ENCODE data around the gene GRM8.
"Not testable (repeated sequence)": the region's sequence is repeated elsewhere in the genome, so short reads cannot be mapped to it uniquely, and the experiment has no call there.

Gene GRM8

GRCh38 chr7:126905255-126905654, 347.5 kb downstream of the GRM8 start:
- not testable (repeated sequence) for H3K79me2 ChIP-seq (ENCODE audit: control insufficient read depth, low read length); H3F3A ChIP-seq (ENCODE audit: control insufficient read depth, insufficient read depth); H3K36me3 ChIP-seq (ENCODE audit: control insufficient read depth, low read length); H3K4me1 ChIP-seq (ENCODE audit: control insufficient read depth, low read length); H3K27ac ChIP-seq (ENCODE audit: low read depth, low read length); H3K4me2 ChIP-seq (ENCODE audit: low read length); H3K9me3 ChIP-seq (ENCODE audit: control insufficient read depth, insufficient read depth, low read length); H4K20me1 ChIP-seq (ENCODE audit: control insufficient read depth, insufficient read depth, low read depth, low read length); H3K27me3 ChIP-seq (ENCODE audit: control insufficient read depth, low read length); H3K9me2 ChIP-seq (replicated peaks; ENCODE audit: control insufficient read depth, low read length); H3K4me3 ChIP-seq (ENCODE audit: low read length)

- H3K4me1 ChIP-seq (ENCODE audit: control insufficient read depth, low read length): not testable (repeated sequence)
Measured at GRCh38 chr7:126901041-126901765, 351.5 kb downstream of the GRM8 start.

GRCh38 chr7:126887980-126888379, 364.8 kb downstream of the GRM8 start:
- not testable (repeated sequence) for H3K27ac ChIP-seq (ENCODE audit: low read depth, low read length); H3K4me1 ChIP-seq (ENCODE audit: control insufficient read depth, low read length); H3K4me3 ChIP-seq (ENCODE audit: low read length)

More at GRCh38 chr7:126901041-126901765, 351.5 kb downstream of the GRM8 start:
- not testable (repeated sequence) for H3K27me3 ChIP-seq (ENCODE audit: control insufficient read depth, low read length); H3K27ac ChIP-seq (ENCODE audit: low read depth, low read length); H3K4me2 ChIP-seq (ENCODE audit: low read length); H3K9me2 ChIP-seq (replicated peaks; ENCODE audit: control insufficient read depth, low read length); H3K9me3 ChIP-seq (ENCODE audit: control insufficient read depth, insufficient read depth, low read length); H3K79me2 ChIP-seq (ENCODE audit: control insufficient read depth, low read length); H4K20me1 ChIP-seq (ENCODE audit: control insufficient read depth, insufficient read depth, low read depth, low read length); H3K36me3 ChIP-seq (ENCODE audit: control insufficient read depth, low read length); H3K4me3 ChIP-seq (ENCODE audit: low read length); H3F3A ChIP-seq (ENCODE audit: control insufficient read depth, insufficient read depth)

GRCh38 chr7:126887560-126887959, 365.2 kb downstream of the GRM8 start:
- H3K9me3 ChIP-seq (ENCODE audit: control insufficient read depth, insufficient read depth, low read length); H4K20me1 ChIP-seq (ENCODE audit: control insufficient read depth, insufficient read depth, low read depth, low read length); H3K27me3 ChIP-seq (ENCODE audit: control insufficient read depth, low read length); H3K27ac ChIP-seq (ENCODE audit: low read depth, low read length); H3F3A ChIP-seq (ENCODE audit: control insufficient read depth, insufficient read depth); H3K4me1 ChIP-seq (ENCODE audit: control insufficient read depth, low read length); H3K4me2 ChIP-seq (ENCODE audit: low read length); H3K36me3 ChIP-seq (ENCODE audit: control insufficient read depth, low read length); H3K4me3 ChIP-seq (ENCODE audit: low read length); H3K9me2 ChIP-seq (replicated peaks; ENCODE audit: control insufficient read depth, low read length); H3K79me2 ChIP-seq (ENCODE audit: control insufficient read depth, low read length): not testable (repeated sequence)

More at GRCh38 chr7:126887980-126888379, 364.8 kb downstream of the GRM8 start:
- H3K9me2 ChIP-seq (replicated peaks; ENCODE audit: control insufficient read depth, low read length); H3K79me2 ChIP-seq (ENCODE audit: control insufficient read depth, low read length); H3K27me3 ChIP-seq (ENCODE audit: control insufficient read depth, low read length); H3K9me3 ChIP-seq (ENCODE audit: control insufficient read depth, insufficient read depth, low read length); H4K20me1 ChIP-seq (ENCODE audit: control insufficient read depth, insufficient read depth, low read depth, low read length); H3K4me2 ChIP-seq (ENCODE audit: low read length); H3F3A ChIP-seq (ENCODE audit: control insufficient read depth, insufficient read depth); H3K36me3 ChIP-seq (ENCODE audit: control insufficient read depth, low read length): not testable (repeated sequence)

- H3K4me2 ChIP-seq (ENCODE audit: low read length); H3K36me3 ChIP-seq (ENCODE audit: control insufficient read depth, low read length); H3K79me2 ChIP-seq (ENCODE audit: control insufficient read depth, low read length); H3K9me3 ChIP-seq (ENCODE audit: control insufficient read depth, insufficient read depth, low read length); H3K27me3 ChIP-seq (ENCODE audit: control insufficient read depth, low read length); H3K4me1 ChIP-seq (ENCODE audit: control insufficient read depth, low read length); H3K27ac ChIP-seq (ENCODE audit: low read depth, low read length); H3F3A ChIP-seq (ENCODE audit: control insufficient read depth, insufficient read depth); H4K20me1 ChIP-seq (ENCODE audit: control insufficient read depth, insufficient read depth, low read depth, low read length); H3K4me3 ChIP-seq (ENCODE audit: low read length); H3K9me2 ChIP-seq (replicated peaks; ENCODE audit: control insufficient read depth, low read length): not testable (repeated sequence)
Measured at GRCh38 chr7:126882730-126883129, 370.0 kb downstream of the GRM8 start.

GRCh38 chr7:126881908-126882307, 370.8 kb downstream of the GRM8 start:
- not testable (repeated sequence) for H3K79me2 ChIP-seq (ENCODE audit: control insufficient read depth, low read length); H3F3A ChIP-seq (ENCODE audit: control insufficient read depth, insufficient read depth)

More at GRCh38 chr7:126881908-126882307, 370.8 kb downstream of the GRM8 start:
- not testable (repeated sequence) for H3K9me2 ChIP-seq (replicated peaks; ENCODE audit: control insufficient read depth, low read length); H4K20me1 ChIP-seq (ENCODE audit: control insufficient read depth, insufficient read depth, low read depth, low read length); H3K4me1 ChIP-seq (ENCODE audit: control insufficient read depth, low read length); H3K27me3 ChIP-seq (ENCODE audit: control insufficient read depth, low read length); H3K36me3 ChIP-seq (ENCODE audit: control insufficient read depth, low read length); H3K27ac ChIP-seq (ENCODE audit: low read depth, low read length); H3K4me2 ChIP-seq (ENCODE audit: low read length); H3K9me3 ChIP-seq (ENCODE audit: control insufficient read depth, insufficient read depth, low read length); H3K4me3 ChIP-seq (ENCODE audit: low read length)
